ENCODE measurements around the gene XXYLT1.

XXYLT1 gene

DNA sequence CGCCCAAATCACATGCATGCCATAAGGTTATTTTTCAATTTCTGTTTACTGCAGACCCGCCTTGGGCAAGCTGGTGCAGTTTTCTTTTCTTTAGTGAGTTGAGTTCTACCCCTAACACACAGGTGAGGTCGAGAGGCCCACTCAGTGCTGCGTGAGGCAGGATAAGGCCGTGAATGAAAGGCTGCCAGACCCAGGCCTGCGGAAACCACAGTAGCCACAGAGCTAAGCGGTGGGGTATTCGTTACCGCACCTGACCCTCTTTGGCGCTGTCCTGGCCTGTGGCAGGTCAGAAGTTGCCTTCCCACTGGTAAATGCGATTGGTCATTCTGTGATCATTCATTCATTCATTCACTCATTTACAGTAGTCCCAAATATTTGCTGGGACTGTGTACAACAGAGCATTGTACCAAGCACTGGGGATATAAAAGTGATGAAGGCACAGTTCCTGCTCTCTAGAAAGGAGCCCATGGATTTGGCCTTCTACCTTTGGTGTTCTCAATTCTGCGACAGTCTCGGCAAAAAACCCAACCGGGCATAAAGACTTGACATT, 144.8 kb downstream of the XXYLT1 start:
- DNase-seq = peak; percentile 13

GRCh38 chr3:195125646-195126045, 145.3 kb downstream of the XXYLT1 start:
- peak; percentile 11 for DNase-seq

GRCh38 chr3:195124378-195124992, 146.5 kb downstream of the XXYLT1 start:
- peak; percentile 73 for DNase-seq

- DNase-seq = no peak
Measured at GRCh38 chr3:195123281-195123691, 147.7 kb downstream of the XXYLT1 start.

GRCh38 chr3:195122261-195122660, 148.7 kb downstream of the XXYLT1 start:
- DNase-seq = no peak

DNA sequence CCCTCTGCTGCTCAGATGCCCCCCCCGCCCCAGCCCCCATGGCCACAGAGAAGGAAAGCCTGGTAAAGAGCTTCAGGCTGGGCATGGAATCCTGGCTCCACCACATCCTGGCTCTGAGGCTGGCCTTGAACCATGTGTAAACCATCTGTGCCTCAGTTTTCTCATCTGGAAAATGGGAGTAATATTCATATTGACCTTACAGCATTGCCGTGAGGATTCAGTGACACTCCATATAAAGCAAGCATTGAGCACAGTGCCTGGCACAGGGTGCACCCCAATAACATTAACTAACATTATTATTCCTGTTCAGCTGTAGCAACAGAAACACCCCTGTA, 150.7 kb downstream of the XXYLT1 start:
- DNase-seq = no peak

GRCh38 chr3:195119461-195120266, 151.3 kb downstream of the XXYLT1 start:
- no peak for DNase-seq

DNA sequence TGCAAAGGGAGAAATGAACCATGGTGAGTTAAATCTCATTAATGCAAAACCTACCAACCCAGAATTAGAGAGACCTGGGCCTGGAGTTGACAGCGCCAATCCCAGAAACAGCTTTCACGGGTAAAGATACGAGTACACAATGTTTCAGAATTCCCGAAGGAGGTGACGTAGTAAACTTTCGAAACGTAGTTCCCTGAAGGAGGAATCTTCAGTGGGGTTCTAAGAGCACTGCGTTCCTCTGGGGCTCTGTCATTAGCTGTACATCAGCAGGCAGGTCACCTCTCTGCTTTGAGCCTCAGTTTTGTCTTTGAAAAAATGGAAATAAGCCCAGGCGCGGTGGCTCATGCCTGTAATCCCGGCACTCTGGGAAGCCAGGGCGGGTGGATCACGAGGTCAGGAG, 152.3 kb downstream of the XXYLT1 start:
- DNase-seq = no peak

GRCh38 chr3:195117978-195118581, 152.9 kb downstream of the XXYLT1 start:
- DNase-seq = no peak

DNA sequence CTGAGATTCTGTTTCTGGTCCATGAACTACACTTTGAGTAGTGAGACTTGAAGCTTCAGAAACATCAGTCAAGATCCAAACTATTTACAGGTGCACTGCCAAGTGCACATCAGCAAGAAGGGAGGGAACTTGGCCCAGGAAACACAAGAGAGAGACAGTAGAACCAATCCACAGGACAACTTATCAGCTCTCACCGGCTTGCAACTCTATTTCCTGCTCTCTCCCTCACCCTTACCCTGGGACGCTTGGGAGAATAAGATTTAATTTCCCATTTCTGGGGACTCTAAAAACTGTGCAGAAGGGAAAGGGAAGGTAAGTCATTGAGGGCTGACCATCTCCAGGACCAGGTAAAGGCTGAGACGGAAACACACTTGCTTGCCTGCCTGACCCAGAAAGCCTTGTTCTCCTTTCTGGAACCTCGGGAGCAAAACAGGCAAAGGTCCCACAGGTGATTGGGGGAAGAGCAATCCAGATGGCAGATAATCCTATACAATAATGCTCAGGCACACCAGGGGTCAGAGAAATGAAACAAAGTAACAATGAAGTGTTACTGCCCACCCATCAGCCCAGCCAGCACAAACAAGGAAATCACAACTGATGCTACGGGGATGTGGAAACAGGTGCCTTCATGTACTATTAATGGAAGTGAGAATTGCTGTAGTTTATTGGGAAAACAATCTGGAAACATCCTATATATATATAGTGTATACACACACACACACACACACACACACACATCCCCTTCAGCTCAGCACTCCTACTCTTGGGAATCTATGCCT, 154.4 kb downstream of the XXYLT1 start:
- no peak for DNase-seq

GRCh38 chr3:195115600-195116406, 155.2 kb downstream of the XXYLT1 start:
- DNase-seq = no peak

GRCh38 chr3:195114786-195115599, 156.0 kb downstream of the XXYLT1 start:
- no peak for DNase-seq

GRCh38 chr3:195113536-195114425, 157.2 kb downstream of the XXYLT1 start:
- DNase-seq = no peak

GRCh38 chr3:195113048-195113447, 157.9 kb downstream of the XXYLT1 start:
- DNase-seq = no peak

DNA sequence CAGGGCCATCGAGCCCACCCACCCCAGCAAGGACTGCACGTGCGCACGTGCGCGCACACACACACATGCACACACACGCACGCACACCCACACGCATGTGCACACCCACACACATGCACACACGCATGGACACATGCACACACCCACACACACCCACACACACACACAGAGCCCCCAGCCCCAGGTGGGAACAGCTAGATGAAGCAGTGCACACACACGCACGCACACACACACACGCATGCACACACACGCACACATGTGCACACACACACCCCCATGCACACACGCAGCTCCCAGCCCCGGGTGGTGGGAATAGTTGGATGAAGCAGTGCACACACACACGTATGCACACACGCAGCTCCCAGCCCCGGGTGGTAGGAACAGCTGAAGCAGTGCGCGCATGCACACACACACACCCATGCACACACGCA, 158.6 kb downstream of the XXYLT1 start:
- DNase-seq = no peak

GRCh38 chr3:195111766-195112165, 159.2 kb downstream of the XXYLT1 start:
- DNase-seq = no peak

DNA sequence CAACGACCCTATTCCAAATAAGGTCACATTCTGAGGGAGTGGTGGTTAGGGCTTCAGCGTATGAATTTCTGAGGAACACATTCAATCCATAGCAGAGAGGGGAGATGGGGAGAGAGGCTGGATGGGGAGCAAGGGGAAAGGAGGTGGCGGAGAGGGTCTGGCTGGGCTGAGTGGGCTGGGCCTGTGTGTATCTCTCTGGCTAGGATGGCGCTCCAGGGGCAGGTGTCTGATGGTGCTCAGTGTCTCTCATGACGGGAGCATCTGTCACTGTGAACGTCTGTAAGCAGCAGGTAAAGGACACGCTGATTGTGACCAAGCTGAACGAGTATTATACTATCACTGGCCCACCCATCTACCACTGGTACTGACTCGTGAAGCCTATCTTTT, 159.6 kb downstream of the XXYLT1 start:
- no peak for DNase-seq

DNA sequence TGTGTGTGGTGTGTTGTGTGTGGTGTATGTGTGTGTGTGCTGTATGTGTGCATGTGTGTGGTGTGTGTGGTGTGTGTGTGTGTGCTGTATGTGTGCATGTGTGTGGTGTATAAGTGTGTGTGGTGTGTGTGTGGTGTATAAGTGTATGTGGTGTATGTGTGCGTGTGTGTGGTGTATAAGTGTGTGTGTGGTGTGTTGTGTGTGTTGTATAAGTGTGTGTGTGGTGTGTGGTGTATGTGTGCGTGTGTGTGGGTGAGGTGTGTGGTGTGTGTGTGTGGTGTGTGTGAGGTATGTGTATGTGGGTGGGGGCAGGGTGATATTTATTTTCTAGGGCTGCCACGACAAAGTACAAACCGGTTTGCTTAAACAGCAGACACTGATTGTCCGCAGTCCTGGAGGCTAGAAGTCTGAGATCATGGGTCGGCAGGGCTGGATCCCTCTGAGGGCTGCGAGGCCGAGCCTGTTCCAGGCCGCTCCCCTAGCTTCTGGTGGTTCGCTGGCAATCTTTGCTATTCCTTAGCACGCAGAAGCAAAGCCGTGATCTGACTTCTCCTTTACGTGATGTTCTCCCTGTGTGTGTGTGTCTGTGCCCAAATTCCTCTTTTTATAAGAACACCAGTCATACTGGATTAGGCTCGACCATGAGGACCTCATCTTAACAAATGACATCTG, 160.2 kb downstream of the XXYLT1 start:
- DNase-seq = peak; percentile 64

DNA sequence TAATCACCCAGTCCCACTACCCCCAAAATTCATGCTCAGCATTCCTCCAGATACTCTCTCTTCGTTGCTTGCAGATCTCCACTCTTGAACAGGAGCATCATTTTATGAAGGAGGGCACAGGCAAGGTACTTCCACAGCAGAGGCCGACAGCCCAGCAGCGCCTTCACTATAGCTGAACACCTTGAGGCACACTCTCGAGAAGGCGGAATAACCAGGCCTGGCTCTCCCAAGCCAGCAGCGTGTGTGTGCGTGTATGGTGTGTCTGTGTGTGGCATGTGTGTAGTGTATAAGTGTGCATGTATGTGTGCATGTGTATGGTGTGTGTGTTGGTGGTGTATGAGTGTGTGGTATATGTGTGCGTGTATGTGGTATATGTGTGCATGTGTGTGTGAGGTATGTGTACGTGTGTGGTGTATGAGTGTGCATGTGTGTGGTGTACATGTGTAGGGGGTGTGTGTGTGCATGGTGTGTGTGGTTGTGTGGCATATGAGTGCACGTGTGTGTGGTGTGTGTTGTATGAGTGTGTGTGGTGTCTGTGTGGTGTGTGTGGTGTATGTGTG, 161.8 kb downstream of the XXYLT1 start:
- DNase-seq = no peak

Measured in left hindlimb (tissue), 1 donor.